Endothelial cell of umbilical vein (primary cell): ENCODE data around the gene PHKA2. TPM values are rescaled to one million over a fixed set of nuclear protein-coding genes. Genes with fewer than 3 reads are reported as not detected.

Experiments used
- BruUV-seq: library from RNA; stranded (reverse); fragments of 400-500 nt; replicated peaks from 2 replicates; lab custom pipeline; 2021; lab: Mats Ljungman, UMichigan
- CTCF ChIA-PET: fragments of 300-600, 350-600 bp; sonication (Branson Sonifier 250); formaldehyde crosslinking; loops from one replicate; lab custom pipeline; 2021; ENCODE audit warnings: antibody characterized with exemption, inconsistent platforms; lab: Charles Lee
- POLR2A ChIA-PET: fragments of 300-600, 350-600 bp; sonication (Branson Sonifier 250); formaldehyde crosslinking; loops from one replicate; lab custom pipeline; 2021; ENCODE audit warnings: antibody characterized with exemption, inconsistent platforms; lab: Charles Lee
- DNase-seq: peaks from one replicate; pipeline ENCODE4 v3.0.0-alpha.2; 2011; ENCODE audit warnings: low read depth, low spot score
- FAIRE-seq: peaks from 2 replicates; lab custom pipeline; 2011; peaks lifted over from hg19 to GRCh38; lab: Jason Lieb, UNC
- H2AFZ ChIP-seq: 2 replicates; pipeline ENCODE4 v1.6.0; 2012; ENCODE audit warnings: low read depth, low read length, control low read depth, inconsistent platforms
- H3K27ac ChIP-seq: 2 replicates; pipeline ENCODE4 v1.5.1; 2011; ENCODE audit warnings: low read depth, mild to moderate bottlenecking, control low read depth, low read length, moderate library complexity; ENCODE audit not compliant: insufficient read depth
- H3K27me3 ChIP-seq, 2 experiments: 2 replicates each; pipeline versions ENCODE4 v1.6.0 to v1.6.1; 2011; ENCODE audit warnings: low read length in 2 of 2, mixed read lengths in 1 of 2; ENCODE audit not compliant: control insufficient read depth in 2 of 2, insufficient read depth in 2 of 2
- H3K36me3 ChIP-seq, 2 experiments: 2 replicates in 1 of 2; 3 replicates in 1 of 2; pipeline ENCODE4 v1.5.1; 2011; ENCODE audit warnings: low read length in 2 of 2, mild to moderate bottlenecking in 1 of 2, moderate library complexity in 1 of 2; ENCODE audit not compliant: control insufficient read depth in 2 of 2, insufficient read depth in 2 of 2; ENCODE audit errors: extremely low read depth in 1 of 2
- H3K4me1 ChIP-seq: 3 replicates; pipeline ENCODE4 v1.5.1; 2011; ENCODE audit warnings: mild to moderate bottlenecking, low read length; ENCODE audit not compliant: control insufficient read depth, insufficient read depth; ENCODE audit errors: extremely low read depth
- H3K4me2 ChIP-seq: 2 replicates; pipeline ENCODE4 v1.6.1; 2011; ENCODE audit warnings: low read length, control low read depth, mixed read lengths; ENCODE audit not compliant: insufficient read depth
- H3K4me3 ChIP-seq, 3 experiments: fragments of 200-600 bp in 1 of 3; sonication (generic), shearing (Covaris generic) in 1 of 3; replicated peaks in 1 of 3; 2 replicates each; pipeline ENCODE4 v1.5.1; 2011 to 2016; ENCODE audit warnings: control low read depth in 3 of 3, low read length in 3 of 3, mild to moderate bottlenecking in 2 of 3, inconsistent platforms in 1 of 3, low read depth in 1 of 3, moderate library complexity in 1 of 3; ENCODE audit not compliant: insufficient read depth in 1 of 3
- H3K79me2 ChIP-seq: 2 replicates; pipeline ENCODE4 v1.6.0; 2012; ENCODE audit warnings: low read length, inconsistent platforms; ENCODE audit not compliant: control insufficient read depth, insufficient read depth
- H3K9ac ChIP-seq: replicated peaks from 2 replicates; pipeline ENCODE3; 2011; ENCODE audit warnings: low read length, control low read depth; ENCODE audit not compliant: insufficient read depth; ENCODE audit errors: extremely low read depth
- H3K9me1 ChIP-seq: replicated peaks from 3 replicates; pipeline ENCODE4 v1.6.0; 2011; ENCODE audit warnings: mild to moderate bottlenecking, low read length; ENCODE audit not compliant: control insufficient read depth, insufficient read depth; ENCODE audit errors: extremely low read depth
- H3K9me3 ChIP-seq: replicated peaks from 2 replicates; pipeline ENCODE4 v1.5.1; 2012; ENCODE audit warnings: low read length, inconsistent platforms; ENCODE audit not compliant: control insufficient read depth, insufficient read depth
- H4K20me1 ChIP-seq: replicated peaks from 2 replicates; pipeline ENCODE3; 2011; ENCODE audit warnings: mild to moderate bottlenecking, low read length; ENCODE audit not compliant: control insufficient read depth, insufficient read depth; ENCODE audit errors: extremely low read depth
- CTCF ChIP-seq, 2 donors: IDR thresholded peaks; 1 replicate in 1 of 2; 2 replicates in 1 of 2; pipeline ENCODE4 v1.5.1; 2011; ENCODE audit warnings: low read length in 2 of 2, mild to moderate bottlenecking in 2 of 2, moderate library complexity in 2 of 2, control low read depth in 1 of 2, inconsistent platforms in 1 of 2, low read depth in 1 of 2; ENCODE audit not compliant: insufficient read depth in 1 of 2; ENCODE audit errors: extremely low read depth in 1 of 2
- EZH2 ChIP-seq: IDR thresholded peaks from 2 replicates; pipeline ENCODE4 v1.6.1; 2012; ENCODE audit warnings: borderline replicate concordance, low read depth, mild to moderate bottlenecking, moderate library complexity, low read length, inconsistent platforms; ENCODE audit not compliant: severe bottlenecking
- FOS ChIP-seq: IDR thresholded peaks from 2 replicates; pipeline ENCODE4 v1.6.1; 2011; ENCODE audit warnings: mild to moderate bottlenecking, low read length, moderate library complexity, borderline replicate concordance; ENCODE audit not compliant: insufficient read depth
- GATA2 ChIP-seq: IDR thresholded peaks from 2 replicates; pipeline ENCODE4 v1.7.0; 2011; ENCODE audit warnings: low read depth, mild to moderate bottlenecking, moderate library complexity, mixed read lengths, low read length; ENCODE audit not compliant: insufficient read length, insufficient read depth
- JUN ChIP-seq: IDR thresholded peaks from 2 replicates; pipeline ENCODE4 v1.6.1; 2011; ENCODE audit warnings: borderline replicate concordance, low read depth; ENCODE audit not compliant: insufficient read length, insufficient read depth
- MAX ChIP-seq: IDR thresholded peaks from 2 replicates; pipeline ENCODE4 v1.6.1; 2011; ENCODE audit not compliant: insufficient read depth, insufficient read length
- MYC ChIP-seq: IDR thresholded peaks from one replicate; pipeline ENCODE4 v1.6.1; 2011; ENCODE audit warnings: mild to moderate bottlenecking, low read depth, low read length
- POLR2A ChIP-seq: IDR thresholded peaks from 2 replicates; pipeline ENCODE4 v1.6.1; 2012; ENCODE audit warnings: low read depth, mild to moderate bottlenecking, control low read depth, low read length
- POLR2AphosphoS5 ChIP-seq: IDR thresholded peaks from 2 replicates; pipeline ENCODE4 v1.6.1; 2012; ENCODE audit warnings: low read depth, mild to moderate bottlenecking, control low read depth, low read length, moderate library complexity; ENCODE audit not compliant: insufficient read depth
- dilution Hi-C: fragments of 300-500 bp; cut with MboI; formaldehyde crosslinking; loops from one replicate; pipeline ENCODE4 v1.15.0; 2019; ENCODE audit warnings: low sequenced_read_pairs; ENCODE audit not compliant: extremely low pct_ligation_motif_present
- intact Hi-C: fragments of 100-400 bp; cut with micrococcal nuclease; formaldehyde crosslinking; loops from one replicate; pipeline ENCODE4 v1.10.0; 2022
- polyA plus RNA-seq, 4 experiments: library from polyadenylated mRNA; depleted of rRNA in 3 of 4; stranded (reverse) in 3 of 4; unstranded in 1 of 4; fragments of >200 nt; gene quantifications; 2 replicates each; pipeline versions ENCODE4 v1.2.1 to v1.2.3, GENCODE V29; 2011 to 2012; ENCODE audit warnings: missing spikeins in 1 of 4
- total RNA-seq: library from RNA; stranded (reverse); gene quantifications from 2 replicates; pipeline ENCODE4 v1.2.3, GENCODE V29; 2021

PHKA2 gene
- total and polyA plus RNA-seq, 2 donors (not counting 3 experiments of a cell fraction or from before 2014, with no cell fraction given) = 16.7 to 17.1 TPM

- no peak overlapping the region for H3K27ac ChIP-seq
- peak; percentile 16 for DNase-seq
- no peaks in the 10 kb centered on the region for H3K36me3 ChIP-seq
- H3K4me3 ChIP-seq = no peak overlapping the region
- CTCF ChIA-PET = interaction anchor here (1.1 to 4.2 kb wide), 3 partner anchors 108 to 402 kb away, joined by 3 to 42 read pairs (median 5); no protein-coding TSS in a partner anchor
- no peaks in the 10 kb centered on the region for H3K4me1 ChIP-seq
- no peak overlapping the region for H3K4me2 ChIP-seq
- no peaks in the 10 kb centered on the region for H3K27me3 ChIP-seq
- POLR2A ChIA-PET = no interaction called here
- intact Hi-C loops (loop anchor here (1.0 kb wide), 3 partner anchors 85 to 541 kb away; no protein-coding TSS in a partner anchor), dilution Hi-C loops (no loop called here)
- no peaks in the 10 kb centered on the region for H3K79me2 ChIP-seq
- H3K9me3 ChIP-seq = no peaks in the 10 kb centered on the region
- no peak overlapping the region for H2AFZ ChIP-seq
- peak; percentile 44 for FAIRE-seq
- TF ChIP-seq CTCF (IDR thresholded peaks at IDR 0.05; ENCODE audit: extremely low read depth in 1 of 2, insufficient read depth in 1 of 2, low read depth in 1 of 2, low read length in 2 of 2) (peak; percentile 23 to 35), JUN (no peak)
- H3K9ac ChIP-seq = no peak overlapping the region
- BruUV-seq = no TSS peak
- H3K9me1 ChIP-seq = no peaks in the 10 kb centered on the region
- no peaks in the 10 kb centered on the region for H4K20me1 ChIP-seq
Observed at GRCh38 chrX:18931972-18932371, 51.9 kb downstream of the PHKA2 start.

GRCh38 chrX:18929775-18930174, 54.1 kb downstream of the PHKA2 start:
- Histone ChIP-seq H4K20me1 (no peaks in the 10 kb centered on the region), H3K36me3 (no peaks in the 10 kb centered on the region), H3K79me2 (no peaks in the 10 kb centered on the region), H3K27me3 (no peaks in the 10 kb centered on the region), H3K9me3 (no peaks in the 10 kb centered on the region), H3K9me1 (no peaks in the 10 kb centered on the region), H3K4me3 (no peak overlapping the region), H3K27ac (no peak overlapping the region), H3K4me2 (no peak overlapping the region), H3K9ac (no peak overlapping the region), H2AFZ (no peak overlapping the region), H3K4me1 (no peaks in the 10 kb centered on the region)
- dilution Hi-C loops = no loop called here
- intact Hi-C loops = no loop called here
- TF ChIP-seq EZH2 (no peak), MAX (no peak), POLR2AphosphoS5 (no peak), MYC (no peak), CTCF (IDR thresholded peaks at IDR 0.05; ENCODE audit: extremely low read depth in 1 of 2, insufficient read depth in 1 of 2, low read depth in 1 of 2, low read length in 2 of 2) (no peak), JUN (no peak), GATA2 (no peak), FOS (no peak), POLR2A (no peak)
- no peak for FAIRE-seq
- POLR2A ChIA-PET = no interaction called here
- no TSS peak for BruUV-seq
- CTCF ChIA-PET = interaction anchor here (2.6 kb wide), 1 partner anchor 404 kb away, joined by 11 read pairs; no protein-coding TSS in a partner anchor
- no peak for DNase-seq
